Myocyte (in vitro differentiated cells): ENCODE measurements around the gene ZSCAN22. TPM values are rescaled to one million over a fixed set of nuclear protein-coding genes. Genes with fewer than 3 reads are reported as not detected.
"Not testable (repeated sequence)": the region's sequence is repeated elsewhere in the genome, so short reads cannot be mapped to it uniquely, and the experiment has no call there.

Experiments
- DNase-seq: peaks from one replicate; pipeline ENCODE4 v3.0.0-alpha.2; 2012; ENCODE audit warnings: low read depth
- total RNA-seq: library from RNA; depleted of rRNA; stranded (reverse); fragments of >200 nt; gene quantifications from 2 replicates; pipeline ENCODE4 v1.2.3, GENCODE V29; 2014

The ZSCAN22 gene
- total RNA-seq, 1 donor from 2014 or later, result 3.5 TPM

DNA sequence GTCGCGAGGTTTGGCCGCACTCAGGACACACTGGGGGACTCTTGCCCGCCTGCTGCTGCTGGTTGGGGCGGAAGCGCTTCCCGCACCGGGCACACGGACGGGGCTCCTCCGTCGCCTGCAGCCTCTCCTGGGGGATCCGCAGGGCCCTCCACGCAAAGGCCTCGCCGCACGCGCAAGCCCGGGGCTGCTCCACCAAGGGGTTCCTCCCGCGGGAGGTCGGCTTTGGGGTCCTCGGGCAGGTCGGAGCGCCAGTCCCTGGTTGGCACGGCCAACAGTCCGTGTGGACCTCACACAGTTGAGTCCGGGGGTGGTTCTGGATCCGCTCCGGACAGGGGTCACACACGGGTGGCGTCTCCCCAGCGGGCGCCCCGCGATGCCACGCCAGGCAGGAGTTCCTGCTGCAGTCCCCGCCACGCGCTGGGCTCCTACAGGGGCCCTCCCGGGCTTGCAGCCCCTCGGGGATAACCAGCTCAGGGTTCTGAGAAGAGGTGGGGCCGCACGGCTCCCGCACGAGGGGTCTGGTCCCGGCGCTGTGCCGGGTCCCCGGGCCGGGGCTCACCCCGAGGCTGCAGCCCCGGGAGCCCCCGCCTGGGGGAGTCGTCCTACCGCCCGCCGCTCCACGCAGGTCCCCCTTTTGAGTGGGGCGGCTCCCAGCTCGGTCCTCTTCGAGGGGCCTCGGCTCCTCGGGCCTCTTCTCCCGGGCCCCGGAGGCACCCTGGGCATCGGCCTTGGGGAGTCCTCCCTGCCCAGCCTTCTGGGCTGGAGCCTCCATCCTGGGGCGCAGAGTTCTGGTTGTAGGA is 42.0 kb downstream of the ZSCAN22 start:
- no peak for DNase-seq

DNA sequence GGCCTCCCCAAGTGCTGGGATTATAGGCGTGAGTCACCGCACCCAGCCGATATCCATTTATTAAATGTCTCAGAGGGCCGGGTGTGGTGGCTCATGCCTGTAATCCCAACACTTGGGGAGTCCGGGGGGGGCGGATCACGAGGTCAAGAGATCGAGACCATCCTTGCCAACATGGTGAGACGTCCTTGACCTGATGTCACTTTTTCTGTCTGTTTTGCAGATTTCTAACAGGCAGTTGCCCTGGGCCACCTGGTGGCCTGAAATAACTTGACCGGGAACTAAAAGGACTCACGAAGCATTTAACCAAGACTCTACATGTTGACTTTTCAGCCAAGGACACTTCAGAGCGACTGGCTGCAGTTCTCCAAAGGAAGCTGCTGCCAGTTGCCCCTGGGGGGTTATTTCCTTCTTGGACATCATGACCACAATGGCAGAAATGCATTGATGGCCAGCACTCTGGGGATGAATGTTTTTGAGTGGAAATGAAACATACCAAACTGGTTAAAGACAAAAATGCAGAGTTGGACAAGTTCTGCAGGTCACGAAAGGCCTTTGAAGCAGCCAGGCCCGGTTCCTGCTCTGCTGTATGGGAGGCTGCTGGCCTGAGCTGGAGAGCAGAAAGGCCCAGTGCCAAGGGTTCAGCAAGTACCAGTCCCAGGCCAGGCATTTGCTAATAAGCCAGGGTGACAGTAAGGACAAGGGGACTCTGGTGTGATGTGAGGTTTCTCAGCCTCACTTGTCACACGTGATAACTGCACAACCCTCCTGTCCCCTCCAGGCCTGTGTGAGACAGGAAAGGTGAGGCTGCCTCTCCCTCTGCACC is 45.7 kb downstream of the ZSCAN22 start:
- DNase-seq, result no peak

DNA sequence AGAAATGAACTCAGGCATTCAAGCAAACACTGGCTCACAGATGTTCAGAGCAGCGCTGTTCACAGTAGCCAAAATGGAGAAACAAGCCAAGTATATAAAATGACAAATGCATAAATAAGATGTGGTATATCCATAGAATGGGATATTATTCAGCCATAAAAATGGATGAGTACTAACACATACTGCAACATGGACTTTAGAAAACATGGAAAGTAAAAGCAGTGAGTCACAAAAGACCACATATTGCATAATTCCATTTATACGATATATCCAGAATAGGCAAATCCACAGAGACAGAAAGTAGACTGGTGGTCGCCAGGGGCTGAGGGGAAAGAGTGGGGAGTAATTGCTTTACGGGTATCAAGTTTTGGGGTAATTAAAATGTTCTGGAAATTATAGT is 47.4 kb downstream of the ZSCAN22 start:
- no peak for DNase-seq

DNA sequence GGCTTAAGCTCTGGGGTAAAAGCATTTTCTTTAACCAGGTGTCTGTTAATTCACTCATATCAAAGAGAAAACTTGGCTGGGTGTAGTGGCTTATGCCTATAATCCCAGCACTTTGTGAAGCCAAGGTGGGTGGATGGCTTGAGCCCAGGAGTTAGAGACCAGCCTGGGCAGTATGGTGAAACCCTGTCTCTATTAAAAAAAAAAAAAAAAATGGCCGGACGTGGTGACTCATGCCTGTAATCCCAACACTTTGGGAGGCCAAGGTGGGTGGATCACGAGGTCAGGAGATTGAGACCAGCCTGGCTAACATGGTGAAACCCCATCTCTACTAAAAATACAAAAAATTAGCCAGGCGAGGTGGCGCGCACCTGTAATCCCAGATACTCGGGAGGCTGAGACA is 49.9 kb downstream of the ZSCAN22 start:
- not testable (repeated sequence) for DNase-seq

DNA sequence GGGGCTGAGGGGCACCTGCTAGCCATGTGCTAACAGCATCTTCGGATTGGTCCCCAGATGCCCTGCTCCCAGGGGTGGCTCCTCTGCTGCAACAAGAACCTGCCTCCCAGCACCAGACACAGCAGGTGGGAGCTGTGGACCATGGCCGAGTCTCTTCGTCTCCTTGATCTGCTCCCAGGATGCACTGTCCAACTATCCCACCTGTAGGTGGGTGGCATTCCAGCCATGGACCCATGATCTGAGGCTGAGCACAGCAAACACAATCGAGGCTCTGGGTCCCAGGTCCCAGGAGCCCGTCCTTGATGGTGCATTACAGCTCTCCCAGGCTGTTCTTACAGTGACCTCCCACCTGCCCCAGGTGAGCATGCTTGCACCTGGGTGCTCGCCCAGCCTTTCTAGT is 52.5 kb downstream of the ZSCAN22 start:
- no peak for DNase-seq

DNA sequence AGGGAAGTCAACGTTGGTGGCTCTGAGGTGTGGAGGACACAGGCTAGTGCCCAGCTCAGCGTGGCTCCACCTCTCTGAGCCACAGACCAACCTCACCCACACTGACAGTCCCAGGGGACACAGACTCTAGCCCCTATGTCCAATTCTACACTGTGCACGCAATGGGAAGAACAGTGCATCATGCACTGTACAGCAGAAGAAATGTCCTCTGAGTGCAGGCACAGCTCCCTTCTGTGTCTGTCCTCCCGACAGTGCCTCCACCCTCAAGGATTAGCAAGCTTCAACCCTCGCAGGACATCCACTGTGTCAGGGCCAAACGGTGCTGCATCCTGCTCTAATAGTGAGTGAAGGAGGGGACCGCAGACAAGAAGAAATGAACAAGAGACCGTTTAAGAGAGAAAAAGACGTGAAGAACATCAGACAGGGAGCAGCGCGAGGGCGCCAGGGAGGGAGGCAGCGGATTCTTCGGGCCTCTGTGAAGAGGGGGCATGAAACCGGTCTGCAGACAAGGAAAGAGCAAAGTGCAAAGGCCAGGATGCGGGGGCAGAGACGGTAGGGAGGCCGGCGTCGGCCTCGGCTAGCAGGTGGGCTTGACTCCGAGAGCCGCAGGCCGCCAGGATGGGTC is 53.4 kb downstream of the ZSCAN22 start:
- no peak for DNase-seq

DNA sequence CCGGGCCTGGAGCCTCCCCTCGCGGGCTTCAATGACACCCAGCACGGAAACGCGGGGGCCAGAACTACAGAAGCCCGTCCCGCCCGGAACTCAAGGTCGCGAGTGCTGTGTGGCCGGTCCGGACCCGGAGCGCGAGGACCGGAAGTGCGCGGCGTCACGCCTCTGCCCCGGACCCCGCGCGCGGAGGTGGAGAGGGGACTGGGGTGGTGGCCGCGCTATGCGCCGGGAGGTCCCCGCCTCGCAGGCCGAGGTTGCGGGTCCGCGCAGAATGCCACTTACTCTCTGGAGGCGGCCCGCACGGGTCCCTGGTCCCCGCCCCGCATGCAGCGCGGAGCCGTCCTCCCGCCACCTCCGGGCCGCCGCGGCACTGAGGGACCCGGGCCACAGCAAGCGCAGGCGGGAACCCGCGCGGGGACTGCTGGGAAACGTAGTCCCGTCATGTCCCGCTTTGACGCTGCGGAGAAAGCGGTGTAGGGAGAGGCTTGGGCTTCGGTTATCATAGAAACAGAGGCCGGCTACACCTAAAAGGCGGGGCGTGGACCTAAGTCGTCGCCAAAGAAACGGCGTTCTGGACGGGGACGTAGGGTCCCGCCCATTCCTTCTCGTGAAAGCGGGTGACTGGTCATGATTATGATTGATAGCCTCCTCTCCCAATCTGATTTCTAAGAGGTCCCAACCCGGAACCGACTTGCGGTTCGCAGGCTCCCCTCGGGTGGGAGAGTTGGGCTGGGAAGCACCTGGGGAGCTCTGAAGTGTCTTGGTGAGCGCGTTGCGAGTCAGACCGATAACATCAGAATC is 54.1 kb downstream of the ZSCAN22 start, which contains the start of gene ZNF837:
Gene ZNF837 (minus strand): TSS at position 369 of the 798 bp plus-strand sequence. CDS start 11,698 bp downstream, outside the sequence.
- DNase-seq, result peak; percentile 100

DNA sequence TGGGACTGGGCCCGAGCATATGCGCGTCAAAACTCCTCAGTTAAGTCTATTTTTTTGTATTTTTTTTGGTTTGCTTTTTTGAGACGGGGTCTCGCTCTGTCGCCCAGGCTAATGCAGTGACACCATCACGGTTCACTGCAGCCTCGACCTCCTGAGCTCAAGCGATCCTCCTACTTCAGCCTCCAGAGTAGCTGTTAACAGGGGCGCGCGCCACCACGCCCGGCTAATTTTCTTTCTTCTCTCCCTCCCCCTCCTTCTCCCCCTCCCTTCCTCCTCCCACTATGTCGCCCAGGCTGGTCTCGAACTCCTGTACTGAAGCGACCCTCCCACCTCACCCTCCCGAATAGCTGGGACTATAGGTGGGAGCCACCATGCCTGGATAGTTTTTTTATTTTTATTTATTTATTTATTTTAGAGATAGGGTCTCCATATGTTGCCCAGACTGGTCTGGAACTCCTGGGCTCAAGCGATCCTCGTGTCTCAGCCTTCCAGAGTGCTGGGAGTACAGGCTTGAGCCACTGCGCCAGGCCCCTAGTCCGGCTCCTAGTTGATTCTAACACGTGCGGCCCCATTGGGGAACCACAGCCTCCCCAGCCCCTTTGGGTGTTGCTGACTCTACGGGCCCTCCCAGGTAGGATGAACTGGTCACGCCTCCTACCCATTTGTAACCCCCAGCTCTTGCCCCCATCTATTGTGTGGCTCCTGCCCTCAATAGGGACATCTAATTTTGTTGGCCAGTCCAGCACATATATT is 54.8 kb downstream of the ZSCAN22 start:
- no peak for DNase-seq

DNA sequence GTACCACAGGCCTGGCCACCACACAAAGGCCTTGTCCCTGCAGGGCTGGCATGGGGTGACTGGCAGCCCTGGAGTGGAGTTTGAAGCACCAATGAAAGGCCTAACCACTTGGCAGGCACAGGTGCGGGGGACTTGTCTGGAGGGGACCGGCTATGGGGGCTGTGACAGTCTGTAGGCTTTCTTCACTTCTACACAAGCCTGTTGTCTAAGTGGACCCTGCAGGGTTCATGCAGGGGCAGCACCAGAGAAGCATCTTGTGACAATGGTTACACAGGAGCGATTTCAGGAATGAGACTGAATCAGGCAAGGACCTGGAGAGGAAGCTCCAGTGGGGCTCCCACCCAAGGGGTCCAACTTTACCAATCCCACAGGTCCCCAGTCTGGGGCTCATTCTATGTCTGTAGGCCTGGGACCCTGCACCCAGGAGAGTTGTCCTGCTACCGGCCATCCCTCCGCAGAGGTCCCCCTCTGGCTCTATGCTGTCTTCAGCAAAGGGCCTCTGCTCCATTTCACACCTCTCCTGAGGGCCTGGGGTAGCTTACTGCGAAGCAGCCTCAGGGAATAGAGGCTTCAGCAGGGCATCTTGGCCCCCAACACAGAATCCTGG is 56.3 kb downstream of the ZSCAN22 start:
- DNase-seq, result no peak

DNA sequence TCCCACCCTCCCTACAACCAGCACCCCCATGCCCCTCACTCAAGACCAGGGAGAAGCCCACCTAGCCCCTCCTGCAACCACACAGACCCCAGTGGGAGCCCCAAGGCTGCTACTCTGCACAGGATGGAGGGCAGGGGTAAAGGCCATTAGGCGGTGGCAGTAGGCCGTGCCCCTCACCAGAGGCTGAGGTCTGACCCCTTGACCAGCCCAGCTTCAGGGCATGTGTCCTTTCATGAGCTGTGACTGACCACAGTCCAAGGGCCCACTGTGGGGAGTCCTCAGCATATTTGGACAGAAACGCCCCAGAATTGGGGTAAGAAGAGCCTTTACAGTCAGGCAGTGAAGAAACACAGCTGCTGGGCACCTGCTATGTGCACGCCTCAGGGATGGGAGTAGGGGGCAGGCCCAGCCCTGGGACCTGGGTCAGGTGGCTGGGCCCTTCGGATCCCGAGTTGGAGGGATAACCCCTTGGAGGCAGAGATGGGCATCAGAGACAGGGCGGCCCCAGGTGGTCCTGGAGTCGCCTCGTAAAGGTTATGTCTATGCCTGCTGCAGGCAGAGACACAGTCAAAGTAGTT is 58.6 kb downstream of the ZSCAN22 start:
- DNase-seq, result no peak

DNA sequence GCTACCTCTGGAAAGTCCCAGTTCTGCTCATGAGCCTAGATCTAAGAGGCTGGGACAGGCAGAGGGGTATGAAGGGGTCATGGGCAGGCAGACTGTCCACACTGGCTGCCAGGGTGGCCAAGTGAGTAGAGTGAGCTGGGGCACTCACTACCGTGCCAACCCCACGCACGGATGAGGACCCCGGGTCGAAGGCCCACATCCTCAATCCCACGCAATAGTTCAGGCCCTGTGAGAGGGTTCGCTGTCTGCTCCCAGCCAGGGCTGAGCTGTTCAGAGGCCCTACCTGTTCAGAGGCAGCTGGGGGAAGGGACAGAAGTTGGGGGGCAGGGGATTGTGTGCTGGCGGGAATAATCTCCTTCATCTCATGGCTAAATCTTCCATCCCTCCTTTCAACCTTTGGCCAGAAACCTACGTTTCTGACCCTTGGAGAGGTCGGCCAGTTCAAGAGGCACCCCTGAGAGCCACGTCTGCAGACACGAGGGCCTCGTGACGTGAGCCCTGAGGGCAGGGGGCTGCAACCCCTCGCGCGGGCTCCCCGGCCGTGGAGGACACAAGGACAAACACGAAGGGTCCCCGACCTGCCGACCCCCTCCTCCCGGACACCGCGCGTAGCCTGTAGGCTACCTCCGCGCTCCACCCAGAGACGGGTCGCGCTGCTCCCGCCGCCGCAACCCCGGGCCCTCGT is 59.2 kb downstream of the ZSCAN22 start:
- DNase-seq, result no peak

DNA sequence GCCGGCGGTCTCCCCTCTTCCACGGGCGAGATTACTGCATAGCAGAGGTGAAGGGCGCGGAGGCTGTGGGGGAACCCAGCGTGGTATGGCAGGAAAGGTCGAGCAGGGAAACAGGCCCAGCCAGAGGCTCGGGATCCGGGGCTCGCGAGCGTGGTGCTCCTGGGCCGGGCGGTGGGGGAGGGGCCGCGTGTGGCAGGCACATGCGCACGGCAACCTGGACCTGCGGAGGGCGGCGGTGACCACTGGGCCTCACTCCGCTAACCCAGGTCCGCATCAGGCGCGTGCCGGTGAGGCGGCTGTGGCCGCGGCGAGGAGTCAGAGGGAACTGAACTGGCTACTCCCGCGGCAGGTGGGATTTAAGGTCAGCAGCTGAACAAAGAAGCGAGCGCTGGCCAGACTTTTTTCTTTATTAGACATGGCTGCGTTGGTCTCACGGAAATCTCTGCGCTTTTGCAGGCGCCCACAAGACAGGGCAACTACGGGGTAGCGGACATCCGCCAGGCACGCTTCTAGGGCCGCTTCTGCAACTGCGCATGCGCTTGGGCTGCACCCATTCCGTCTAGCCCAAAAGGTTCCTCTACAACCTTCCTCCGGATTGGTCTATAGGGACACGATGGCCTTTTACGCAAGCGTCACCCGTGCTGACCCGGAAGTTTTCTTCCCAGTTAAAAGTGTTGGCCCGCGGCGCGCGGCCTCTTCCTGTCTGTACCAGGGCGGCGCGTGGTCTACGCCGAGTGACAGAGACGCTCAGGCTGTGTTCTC is 60.0 kb downstream of the ZSCAN22 start, which contains the start of gene RPS5:
Gene RPS5 (plus strand): TSS at position 694 of the 762 bp plus-strand sequence. CDS start 869 bp downstream, outside the sequence.
- DNase-seq, result peak; percentile 99

DNA sequence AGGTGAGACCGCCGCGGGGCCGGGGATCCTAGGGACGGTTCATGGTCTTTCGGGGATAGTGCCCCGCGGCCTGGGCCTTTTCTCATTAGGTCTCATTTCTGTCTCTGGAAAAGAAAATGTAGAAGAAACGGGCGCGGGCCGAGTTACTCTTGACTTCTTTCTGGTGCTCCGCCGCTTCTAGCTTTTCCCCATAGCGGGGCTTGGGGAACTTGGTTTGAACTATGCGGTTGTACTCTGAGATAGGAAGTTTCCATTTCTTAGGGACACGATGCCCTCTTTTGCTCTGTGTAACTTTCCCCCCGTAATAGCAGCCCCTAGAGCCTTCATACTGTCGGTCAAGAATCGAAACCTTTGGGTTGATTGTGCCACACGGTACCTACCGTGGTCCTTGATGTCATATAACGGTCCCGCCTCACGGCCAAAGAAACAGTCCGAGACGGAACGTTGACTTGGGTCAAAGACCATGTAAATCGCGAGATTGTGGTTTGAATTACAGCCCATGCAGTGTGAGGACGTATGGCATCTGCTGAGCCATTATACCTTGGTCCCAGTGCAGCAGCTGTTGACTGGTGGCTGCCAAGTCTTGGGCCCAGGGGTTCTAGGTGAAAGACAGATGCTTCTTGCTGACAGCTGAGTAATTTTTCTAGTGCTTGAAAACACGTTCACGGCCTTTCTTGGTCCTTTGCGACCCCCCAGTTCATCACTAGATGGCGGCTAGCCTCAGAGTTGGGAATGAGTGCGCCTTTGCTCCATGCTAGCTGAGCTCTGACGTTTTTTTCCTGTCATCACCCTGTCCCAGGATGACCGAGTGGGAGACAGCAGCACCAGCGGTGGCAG is 60.8 kb downstream of the ZSCAN22 start:
- DNase-seq, result peak; percentile 47

DNA sequence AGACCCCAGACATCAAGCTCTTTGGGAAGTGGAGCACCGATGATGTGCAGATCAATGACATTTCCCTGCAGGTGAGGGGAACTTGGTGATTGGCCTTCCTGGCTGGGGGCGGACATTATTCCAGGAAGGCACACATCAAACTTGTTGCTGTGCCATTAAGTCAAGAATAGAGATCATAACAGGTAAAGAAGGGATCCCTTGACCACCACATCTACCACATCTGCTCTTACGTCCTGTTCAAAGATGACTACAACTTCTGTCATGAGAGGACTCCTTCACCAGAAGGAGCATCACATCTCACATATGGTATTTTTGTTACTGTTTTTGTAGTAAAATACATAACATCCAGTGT is 61.4 kb downstream of the ZSCAN22 start:
- no peak for DNase-seq
